A549 treated with CORT108297 at 1 μM for 4 hours (cell line): ENCODE results near the gene PHYH. TPM values are rescaled to one million over a fixed set of nuclear protein-coding genes. Genes with fewer than 3 reads are reported as not detected.

Source experiments
- total RNA-seq: library from RNA; stranded (reverse); fragments of 200-300 nt; extraction: Qiagen RNA extraction; gene quantifications from 5 replicates; pipeline ENCODE4 v1.2.3, GENCODE V29; 2022

Gene PHYH
- 30.2 to 36.4 TPM (median 31.9 TPM) in 5 replicates for total RNA-seq

DNA sequence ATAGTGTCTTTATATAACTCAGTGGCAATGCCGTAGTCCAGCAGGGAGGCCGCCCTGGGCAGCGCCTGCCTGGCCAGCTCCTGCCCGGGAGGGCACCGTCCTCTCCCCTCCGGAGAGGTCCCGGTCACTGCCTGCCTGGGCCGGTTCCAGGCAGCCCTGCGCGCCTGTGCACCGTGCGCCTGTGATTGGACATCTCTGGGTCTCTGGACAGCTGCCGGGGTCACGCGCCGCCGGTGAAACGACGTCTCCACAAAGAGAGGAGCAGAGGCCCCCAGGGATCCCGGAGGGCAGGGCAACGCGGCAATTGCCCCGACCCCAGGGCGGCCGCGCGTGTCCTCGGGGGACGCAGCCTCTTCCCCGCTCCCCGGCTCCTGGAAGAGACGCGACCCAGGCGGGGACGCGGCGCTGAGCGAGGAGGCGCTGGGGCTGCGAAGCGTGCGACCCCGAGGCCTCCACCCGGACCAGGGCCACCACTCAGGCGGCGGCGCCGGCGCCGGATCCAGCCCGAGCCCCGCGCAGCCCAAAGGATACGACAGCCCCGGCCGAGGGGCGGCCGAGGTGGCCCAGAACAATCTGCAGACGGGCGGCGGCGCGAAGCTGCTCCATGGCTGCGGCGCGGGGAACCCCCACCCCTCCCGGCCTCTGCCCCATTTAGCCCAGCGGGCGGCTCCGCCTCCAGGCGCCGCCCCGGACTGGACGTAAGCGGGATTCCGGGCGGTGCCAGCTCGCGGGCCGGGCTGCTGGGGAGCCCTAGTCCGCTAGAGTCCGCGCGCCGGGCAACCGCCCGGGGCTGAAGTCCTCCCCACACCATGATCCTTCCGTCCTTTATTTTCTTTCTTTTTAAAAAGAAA lies at the start of gene PHYH:
TSS of gene PHYH (minus strand) at position 628 of the 851 bp plus-strand sequence. CDS start at position 606, 22 bp downstream.

DNA sequence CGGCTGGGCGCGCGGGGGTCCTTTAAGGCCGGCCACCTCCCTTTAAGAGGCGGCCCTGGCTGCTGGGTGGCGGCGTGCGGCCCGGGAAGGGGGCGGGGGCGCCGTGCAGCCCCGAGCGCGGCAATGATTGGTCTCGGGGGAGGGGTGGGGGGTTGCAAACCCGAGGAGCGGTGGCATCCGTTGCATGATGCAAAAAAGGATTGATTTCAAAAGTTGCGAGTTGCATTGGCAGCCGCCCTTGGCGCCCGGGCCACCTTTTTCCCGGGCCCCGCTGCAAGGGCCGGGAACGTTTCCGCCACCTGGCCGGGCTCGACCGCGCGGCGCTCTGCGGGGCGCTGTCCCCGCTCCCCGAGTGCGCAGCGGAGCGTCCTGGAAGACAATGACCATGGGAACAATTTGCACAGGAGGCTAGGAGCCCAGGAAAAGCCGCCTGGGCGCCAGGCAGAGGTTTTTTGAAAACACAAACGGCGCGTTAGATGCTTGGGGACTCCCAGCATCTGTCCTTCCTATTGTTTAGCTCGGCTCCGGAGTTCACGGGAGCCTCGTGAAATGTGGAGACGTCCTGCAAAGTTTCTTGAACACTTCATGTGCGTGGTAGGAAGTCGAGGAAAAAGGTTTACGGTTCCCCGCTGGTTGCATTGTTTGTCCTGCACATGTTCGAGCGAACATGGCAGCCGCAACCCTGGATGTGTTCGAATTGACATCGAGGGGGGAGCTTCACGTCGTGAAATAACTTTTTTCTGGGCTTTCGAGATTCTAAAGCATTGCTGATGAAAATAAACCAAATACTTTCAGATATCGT lies 48.6 kb upstream of the PHYH start, which contains the start of gene SEPHS1:
TSS of gene SEPHS1 (minus strand) at position 78 of the 802 bp plus-strand sequence. CDS start 3,343 bp downstream, outside the sequence.

GRCh38 chr10:13234172-13234571 lies 65.7 kb downstream of the PHYH start, which contains the start of gene UCMA:
TSS of gene UCMA (minus strand) at chr10:13234374. CDS start at chr10:13234258, 116 bp downstream.

Other genes starting within 250 kb of the PHYH start
- gene OPTN, start 199.9 kb downstream of the PHYH start, total RNA-seq, result 49.0 to 60.1 TPM (median 55.6 TPM) in 5 replicates
- 21.6 to 28.6 TPM (median 24.1 TPM) in 5 replicates for gene MCM10, start 138.5 kb downstream of the PHYH start, total RNA-seq
- not detected in 5 replicates for gene UCMA, start 65.7 kb downstream of the PHYH start, total RNA-seq
- gene SEPHS1, start 48.2 kb upstream of the PHYH start, total RNA-seq, result 62.0 to 82.1 TPM (median 66.5 TPM) in 5 replicates
- gene BEND7, start 228.9 kb upstream of the PHYH start, total RNA-seq, result 9.5 to 13.6 TPM (median 12.3 TPM) in 5 replicates